Measurements from ENCODE around the gene FLNC.

DNA sequence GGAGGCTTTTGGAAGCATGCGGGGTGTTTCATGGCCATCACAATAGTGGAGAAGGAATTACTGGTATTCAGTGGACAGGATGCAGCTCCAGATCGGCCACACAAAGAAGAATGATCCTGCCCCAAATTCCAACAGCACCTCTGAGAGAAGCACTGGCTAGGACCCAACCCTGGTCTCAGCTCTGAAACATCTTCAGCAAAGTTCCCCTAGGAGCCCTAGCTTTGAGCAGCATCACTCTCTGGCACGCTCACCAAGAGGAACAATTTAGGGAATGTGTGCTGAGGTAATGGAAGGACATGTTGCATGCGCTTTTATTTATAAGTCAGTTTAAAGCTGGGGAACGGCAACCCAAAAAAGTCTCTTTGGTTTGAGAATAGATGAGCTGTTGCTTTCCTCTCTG lies 49.1 kb upstream of the FLNC start:
- TF ChIP-seq GATA3 (IDR thresholded peaks at IDR 0.05; ENCODE audit: low read depth, low read length) (no peak), GATA2 (IDR thresholded peaks at IDR 0.05; ENCODE audit: low read depth, low read length) (no peak)
